GM21447 (cell line): ENCODE data around the gene LCN15.
"Not testable (repeated sequence)": the region's sequence is repeated elsewhere in the genome, so short reads cannot be mapped to it uniquely, and the experiment has no call there.

ENCODE experiments used
- ATAC-seq: cut with Tn5 transposase; IDR thresholded peaks from one replicate; pipeline ENCODE4 v1.9.1; 2021; ENCODE audit not compliant: unreplicated experiment

Gene LCN15

GRCh38 chr9:136775191-136775590 is 10.9 kb upstream of the LCN15 start:
- ATAC-seq, result no peak

DNA sequence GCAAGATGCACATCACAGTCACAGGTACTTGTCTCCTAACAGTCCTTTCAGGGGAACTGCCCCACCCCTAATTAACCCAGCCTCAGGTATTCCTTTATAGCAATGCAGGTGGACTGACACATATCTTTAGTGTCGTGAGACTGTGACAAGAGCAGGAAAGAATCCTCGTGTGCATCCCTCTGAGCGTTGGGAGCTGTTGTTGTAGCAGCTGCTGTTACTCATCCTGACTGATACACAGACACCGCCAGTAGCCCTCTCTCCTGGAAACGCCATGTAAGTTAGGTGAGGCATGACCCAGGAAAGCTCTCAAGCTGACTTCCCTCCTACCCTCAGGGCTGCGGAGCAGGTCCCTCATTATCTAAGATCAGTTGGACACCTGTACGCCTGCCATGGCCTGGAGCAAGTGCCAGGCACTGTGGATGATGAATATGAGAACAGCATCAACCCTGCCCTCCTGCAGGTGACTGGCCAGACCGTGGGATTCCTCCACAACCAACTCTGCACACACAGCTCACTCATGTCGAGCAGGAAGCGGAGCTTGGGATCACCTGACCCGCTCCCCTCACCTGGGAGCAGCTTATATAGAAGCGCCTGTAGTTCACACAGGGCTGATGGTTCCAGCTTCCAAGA is 10.2 kb upstream of the LCN15 start:
- no peak for ATAC-seq

- ATAC-seq, result no peak
Observed at GRCh38 chr9:136773386-136774044, 9.2 kb upstream of the LCN15 start.

DNA sequence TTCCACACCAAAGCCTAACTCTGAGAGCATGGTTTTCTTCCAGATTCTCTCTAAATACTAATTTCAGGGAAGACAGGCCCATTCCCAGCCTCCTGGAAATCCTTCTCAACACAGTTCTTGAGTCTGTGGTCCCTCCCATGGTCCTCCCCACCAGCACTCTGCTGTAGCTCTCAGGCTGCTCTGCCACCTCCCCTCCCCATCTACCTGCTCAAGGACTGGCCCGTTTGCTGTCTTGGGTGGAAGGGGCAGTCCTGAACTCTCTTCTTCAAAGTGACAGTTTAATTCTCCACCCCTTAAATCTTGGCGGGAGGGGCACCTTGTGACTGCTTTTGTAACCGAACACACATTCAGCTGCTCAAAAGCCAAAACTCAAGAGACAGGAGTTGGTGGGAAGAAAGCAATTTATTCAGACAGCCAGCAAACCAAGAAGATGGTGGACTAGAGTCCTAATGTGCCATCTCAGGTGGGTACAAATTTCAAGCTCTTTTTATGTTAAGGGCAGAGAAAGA is 7.6 kb upstream of the LCN15 start:
- ATAC-seq, result no peak

- ATAC-seq, result no peak
Observed at GRCh38 chr9:136769710-136770191, 5.4 kb upstream of the LCN15 start.

GRCh38 chr9:136766410-136767120 is 2.2 kb upstream of the LCN15 start:
- ATAC-seq, result not testable (repeated sequence)

- ATAC-seq, result peak; percentile 63
Observed at GRCh38 chr9:136765745-136766409, 1.6 kb upstream of the LCN15 start.

DNA sequence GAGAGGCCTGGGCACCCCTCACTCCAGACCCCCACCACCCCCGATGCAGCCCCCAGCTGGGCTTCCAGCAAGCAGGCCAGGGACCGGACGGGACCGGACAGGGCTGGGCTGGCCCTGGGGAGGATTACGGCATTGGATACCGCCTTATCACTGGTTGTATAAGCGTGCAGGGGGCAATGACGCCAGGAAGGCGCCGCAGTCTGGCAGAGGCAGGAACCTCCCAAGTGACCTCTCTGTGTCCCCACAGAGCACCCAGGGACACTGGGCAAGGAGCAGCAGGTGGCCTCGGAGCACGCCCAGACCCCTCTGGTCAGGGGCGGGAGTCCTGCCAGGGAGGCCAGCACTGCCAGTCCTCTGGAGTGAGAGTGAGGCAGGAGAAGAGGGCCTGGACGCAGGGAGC is 723 bp upstream of the LCN15 start:
- ATAC-seq, result no peak

- no peak for ATAC-seq
Observed at GRCh38 chr9:136763649-136764035, 676 bp downstream of the LCN15 start.

DNA sequence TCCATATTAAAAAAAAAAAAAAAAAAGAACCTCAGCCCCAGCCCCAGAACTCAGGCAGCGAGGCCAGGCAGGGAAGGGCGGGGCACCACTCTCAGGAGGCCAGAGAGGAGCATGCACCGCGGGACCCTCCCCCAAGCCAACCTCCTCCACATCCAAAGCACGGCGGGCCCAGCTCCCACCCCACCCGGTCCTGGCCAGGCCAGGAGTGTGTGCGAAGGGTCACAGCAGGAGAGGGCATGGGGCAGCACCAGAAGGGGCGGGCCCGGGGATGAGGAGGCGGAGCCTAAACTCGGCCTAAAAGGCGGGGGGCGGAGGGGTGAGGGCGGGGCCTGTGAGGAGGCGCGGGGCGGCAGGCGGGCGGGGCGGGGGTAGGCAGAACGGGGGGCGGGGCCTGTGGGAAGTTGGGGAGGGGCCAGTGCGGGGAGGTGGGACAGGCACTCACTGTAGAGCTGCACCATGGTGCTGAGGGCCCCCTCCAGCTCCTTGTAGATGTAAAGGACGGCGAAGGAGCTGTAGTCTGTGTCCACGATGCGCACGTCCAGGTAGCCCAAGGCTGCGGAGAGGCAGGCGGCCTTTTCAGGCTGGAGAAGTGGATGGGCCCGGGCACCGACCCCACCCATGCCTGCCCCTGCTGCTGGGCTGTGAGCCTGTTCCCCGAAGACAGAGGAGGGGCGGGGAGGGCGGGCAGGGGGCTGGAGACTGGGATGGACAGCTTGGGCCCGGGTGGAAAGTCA is 1.2 kb downstream of the LCN15 start:
- no peak for ATAC-seq

GRCh38 chr9:136762221-136762691 is 2.1 kb downstream of the LCN15 start:
- no peak for ATAC-seq

GRCh38 chr9:136761545-136761981 is 2.8 kb downstream of the LCN15 start:
- ATAC-seq, result no peak

GRCh38 chr9:136760834-136761544 is 3.3 kb downstream of the LCN15 start:
- not testable (repeated sequence) for ATAC-seq

- no peak for ATAC-seq
Observed at GRCh38 chr9:136760424-136760823, 3.9 kb downstream of the LCN15 start.

DNA sequence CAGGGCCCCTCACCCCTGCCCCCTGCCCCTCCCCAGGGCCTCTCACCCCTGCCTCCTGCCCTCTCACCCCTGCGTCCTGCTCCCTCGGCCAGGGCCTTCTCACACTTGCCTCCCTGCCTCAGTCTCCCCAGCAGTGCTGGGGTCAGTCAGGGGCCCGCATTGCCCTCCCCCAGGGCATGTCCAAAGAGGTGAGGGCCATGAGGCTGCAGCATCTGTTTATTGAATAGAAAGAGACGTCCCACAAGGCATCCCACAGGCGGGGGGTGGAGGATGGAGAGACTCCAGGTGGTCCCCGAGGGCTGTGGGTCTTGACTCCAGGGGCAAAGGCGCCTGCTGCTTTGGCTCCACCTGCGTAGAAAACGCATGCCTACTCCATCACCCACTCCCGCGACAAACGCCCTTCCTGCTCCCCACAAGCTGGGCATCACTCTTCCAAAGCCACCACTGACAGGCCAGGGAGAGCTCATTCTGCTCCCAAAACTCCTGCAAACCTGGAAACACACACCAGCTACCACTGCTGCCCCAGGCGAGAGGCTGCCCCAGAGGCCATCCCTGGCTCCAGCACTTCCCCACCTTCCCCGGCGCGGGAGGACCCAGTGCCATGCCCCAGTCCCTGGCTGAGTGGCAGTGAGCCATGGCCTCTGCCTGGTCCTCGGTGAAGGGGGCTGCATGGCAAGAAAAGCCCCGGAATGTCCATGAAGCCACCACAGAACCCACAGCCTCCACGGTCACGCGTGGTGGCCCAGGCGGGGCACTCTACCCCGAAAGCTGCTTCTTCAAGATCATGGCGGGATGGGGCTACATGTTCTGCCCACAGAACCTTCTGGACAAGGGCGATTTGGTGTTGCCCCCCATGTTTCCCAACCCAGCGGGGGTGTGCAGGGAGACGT is 4.6 kb downstream of the LCN15 start:
- no peak for ATAC-seq

- no peak for ATAC-seq
Observed at GRCh38 chr9:136759001-136759400, 5.3 kb downstream of the LCN15 start.

DNA sequence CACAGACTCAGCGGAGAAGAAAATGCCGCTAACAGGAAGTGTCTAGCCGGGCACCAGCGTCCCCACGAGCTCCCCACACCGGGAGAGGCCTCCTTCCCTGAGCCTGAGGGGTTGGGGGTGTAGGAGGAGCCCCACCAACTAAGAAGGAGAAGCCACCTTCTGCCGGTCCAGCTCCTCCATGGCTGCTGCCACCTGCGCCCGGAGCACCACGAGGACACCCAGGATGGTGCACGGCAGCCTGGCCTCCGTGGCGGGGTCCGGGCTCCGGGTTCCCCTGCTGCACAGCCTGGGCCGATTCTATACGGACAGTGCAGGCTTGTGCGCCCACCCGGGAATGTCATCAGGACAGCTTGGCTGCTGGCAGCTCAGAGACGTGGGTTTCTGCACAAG is 6.6 kb downstream of the LCN15 start:
- ATAC-seq, result no peak

DNA sequence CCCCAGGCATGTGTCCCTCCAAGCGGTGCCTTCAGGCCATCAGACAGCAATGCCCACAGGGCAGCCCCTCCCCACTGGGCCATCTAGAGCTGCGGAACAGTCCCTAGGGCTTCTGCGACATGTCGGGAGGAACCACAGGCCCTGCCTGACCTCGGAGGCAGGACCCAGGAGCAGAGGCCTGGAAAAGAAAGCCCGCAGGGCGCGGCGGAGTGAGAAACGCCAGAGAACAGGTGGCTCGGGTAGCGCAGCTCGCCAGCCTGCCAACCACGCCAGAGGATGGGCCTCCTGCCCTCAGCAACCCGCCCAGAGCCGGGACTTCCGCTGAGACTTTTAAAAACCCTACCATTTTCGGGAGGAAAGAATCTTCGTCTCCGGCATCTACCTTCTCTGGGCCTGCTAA is 7.0 kb downstream of the LCN15 start:
- ATAC-seq, result no peak

GRCh38 chr9:136756836-136757235 is 7.5 kb downstream of the LCN15 start:
- ATAC-seq, result no peak
